Liver (tissue), 9 donors: ENCODE data around the gene FEM1C. TPM values are rescaled to one million over a fixed set of nuclear protein-coding genes. Genes with fewer than 3 reads are reported as not detected.
A peak's percentile ranks its signal among the peaks of the same experiment; 100 is the strongest.

Source experiments
- DNase-seq: peaks from one replicate; pipeline ENCODE4 v3.0.0-alpha.2; 2017; ENCODE audit warnings: low spot score
- H3K27ac ChIP-seq, 2 donors: one replicate each; pipeline ENCODE4 v1.7.0; 2013; ENCODE audit warnings: inconsistent platforms in 2 of 2, low read length in 2 of 2, control low read depth in 1 of 2, low read depth in 1 of 2, mild to moderate bottlenecking in 1 of 2
- H3K27me3 ChIP-seq, 4 donors: one replicate each; pipeline versions ENCODE4 v1.6.1 to v1.7.0; 2013; ENCODE audit warnings: low read length in 3 of 4, inconsistent platforms in 1 of 4, mild to moderate bottlenecking in 1 of 4, moderate library complexity in 1 of 4; ENCODE audit not compliant: control insufficient read depth in 4 of 4, insufficient read depth in 4 of 4
- H3K36me3 ChIP-seq, 4 donors: one replicate each; pipeline versions ENCODE4 v1.6.1 to v1.7.0; 2013; ENCODE audit warnings: low read length in 3 of 4, mild to moderate bottlenecking in 3 of 4, low read depth in 1 of 4, moderate library complexity in 1 of 4; ENCODE audit not compliant: control insufficient read depth in 4 of 4, insufficient read depth in 3 of 4
- H3K4me1 ChIP-seq, 4 donors: one replicate each; pipeline versions ENCODE4 v1.6.1 to v1.7.0; 2013; ENCODE audit warnings: low read length in 3 of 4, mild to moderate bottlenecking in 3 of 4, moderate library complexity in 1 of 4; ENCODE audit not compliant: control insufficient read depth in 4 of 4, insufficient read depth in 4 of 4
- H3K4me3 ChIP-seq, 3 donors: one replicate each; pipeline versions ENCODE4 v1.6.1 to v1.7.0; 2013; ENCODE audit warnings: low read length in 3 of 3, control low read depth in 1 of 3, low read depth in 1 of 3, mild to moderate bottlenecking in 1 of 3
- H3K9ac ChIP-seq, 2 donors: one replicate each; pipeline ENCODE4 v1.7.0; 2013; ENCODE audit warnings: low read length in 2 of 2, mild to moderate bottlenecking in 2 of 2, moderate library complexity in 2 of 2, control low read depth in 1 of 2, low read depth in 1 of 2
- H3K9me3 ChIP-seq, 4 donors: one replicate each; pipeline versions ENCODE4 v1.6.1 to v1.7.0; 2013; ENCODE audit warnings: low read length in 3 of 4; ENCODE audit not compliant: control insufficient read depth in 4 of 4
- CTCF ChIP-seq: fragments of 150-350 bp; IDR thresholded peaks from 2 replicates; pipeline ENCODE4 v1.5.1; 2017; ENCODE audit warnings: improper control_type of control experiment, low read depth, low read length; ENCODE audit not compliant: missing input control
- EGR1 ChIP-seq, 2 donors: IDR thresholded peaks; 2 replicates each; pipeline ENCODE4 v1.6.1; 2016 to 2018; ENCODE audit warnings: antibody characterized with exemption in 2 of 2, low read depth in 2 of 2
- FOXA1 ChIP-seq: IDR thresholded peaks from 2 replicates; pipeline ENCODE4 v1.6.1; 2016; ENCODE audit warnings: antibody characterized with exemption
- FOXA2 ChIP-seq: IDR thresholded peaks from 2 replicates; pipeline ENCODE4 v1.6.1; 2016; ENCODE audit warnings: antibody characterized with exemption
- GABPA ChIP-seq, 2 donors: IDR thresholded peaks in 1 of 2; conservative IDR thresholded peaks in 1 of 2; 2 replicates each; pipeline ENCODE4 v1.6.1; 2016; ENCODE audit warnings: antibody characterized with exemption in 2 of 2, mild to moderate bottlenecking in 1 of 2, moderate library complexity in 1 of 2
- HNF4A ChIP-seq, 2 donors: conservative IDR thresholded peaks; 2 replicates each; pipeline ENCODE4 v1.6.1; 2016; ENCODE audit warnings: antibody characterized with exemption in 2 of 2, mild to moderate bottlenecking in 2 of 2
- HNF4G ChIP-seq: IDR thresholded peaks from 2 replicates; pipeline ENCODE4 v1.6.1; 2016; ENCODE audit warnings: antibody characterized with exemption
- JUND ChIP-seq, 2 donors: IDR thresholded peaks; 2 replicates each; pipeline ENCODE4 v1.6.1; 2016; ENCODE audit warnings: antibody characterized with exemption in 2 of 2
- MAX ChIP-seq: IDR thresholded peaks from 2 replicates; pipeline ENCODE4 v1.6.1; 2016; ENCODE audit warnings: antibody characterized with exemption
- NR2F2 ChIP-seq: IDR thresholded peaks from 2 replicates; pipeline ENCODE4 v1.6.1; 2016; ENCODE audit warnings: antibody characterized with exemption
- RAD21 ChIP-seq, 2 donors: IDR thresholded peaks; 2 replicates each; pipeline ENCODE4 v1.6.1; 2016; ENCODE audit warnings: antibody characterized with exemption in 2 of 2, mild to moderate bottlenecking in 2 of 2
- REST ChIP-seq: IDR thresholded peaks from 2 replicates; pipeline ENCODE4 v1.6.1; 2016; ENCODE audit warnings: antibody characterized with exemption, mild to moderate bottlenecking
- RXRA ChIP-seq, 2 donors: IDR thresholded peaks; 2 replicates each; pipeline ENCODE4 v1.6.1; 2017 to 2018; ENCODE audit warnings: antibody characterized with exemption in 2 of 2, mild to moderate bottlenecking in 1 of 2
- SP1 ChIP-seq: IDR thresholded peaks from 2 replicates; pipeline ENCODE4 v1.6.1; 2018; ENCODE audit warnings: antibody characterized with exemption, mild to moderate bottlenecking
- TAF1 ChIP-seq: conservative IDR thresholded peaks from 2 replicates; pipeline ENCODE4 v1.6.1; 2016; ENCODE audit warnings: antibody characterized with exemption, mild to moderate bottlenecking
- YY1 ChIP-seq: IDR thresholded peaks from 2 replicates; pipeline ENCODE4 v1.6.1; 2016; ENCODE audit warnings: antibody characterized with exemption, mild to moderate bottlenecking
- ZBTB33 ChIP-seq: IDR thresholded peaks from 2 replicates; pipeline ENCODE4 v1.6.1; 2016; ENCODE audit warnings: antibody characterized with exemption
- WGBS: extraction: QIAGEN DNeasy Blood & Tissue Kit; methylation state at CpG from one replicate; pipeline ENCODE4 v1.1.7; 2013; 5-methylcytosine and 5-hydroxymethylcytosine counted together
- polyA plus RNA-seq, 2 donors: library from polyadenylated mRNA; stranded (reverse) in 1 of 2; unstranded in 1 of 2; fragments of 200-250 nt in 1 of 2; fragments of >200 nt in 1 of 2; fragmentation: Nextera tagmentation in 1 of 2; extraction: Ambion mirVana in 1 of 2; gene quantifications; one replicate each; pipeline versions ENCODE4 v1.2.1 to v1.2.3, GENCODE V29; 2013 to 2015
- total RNA-seq, 2 donors: library from RNA; depleted of rRNA; stranded (reverse); fragments of >200 nt; gene quantifications; one replicate each; pipeline ENCODE4 v1.2.3, GENCODE V29; 2014
- donor health status: healthy.
- donor health status: healthy.
- donor health status: healthy.
- donor health status: healthy.
- donor health status: healthy.

FEM1C gene
- total and polyA plus RNA-seq, 4 donors: 3.4 to 14.3 (median 8.8) TPM

- WGBS: 96% methylated on average over 9 of the region's 9 CpGs
- TF ChIP-seq SP1: no peak
- no peak for TF ChIP-seq YY1
- no peak for TF ChIP-seq CTCF
- no peak for TF ChIP-seq NR2F2
- TF ChIP-seq HNF4A (conservative IDR thresholded peaks at IDR 0.05): no peak
- TF ChIP-seq TAF1: no peak
- no peak for TF ChIP-seq RXRA (IDR thresholded peaks at IDR 0.05)
- TF ChIP-seq FOXA2: no peak
- no peak for TF ChIP-seq GABPA (IDR thresholded peaks at IDR 0.05 in 1 of 2, conservative IDR thresholded peaks at IDR 0.05 in 1 of 2)
- no peak for TF ChIP-seq FOXA1
- no peak for TF ChIP-seq HNF4G
- TF ChIP-seq EGR1 (IDR thresholded peaks at IDR 0.05; ENCODE audit: low read depth in 2 of 2): no peak
- TF ChIP-seq REST: no peak
- TF ChIP-seq MAX: no peak
- no peak for TF ChIP-seq ZBTB33
- Histone ChIP-seq H3K4me1 (peaks cover 0 to 20% (median 11%) of the 10 kb centered on the region in 4 donors), H3K9me3 (no peaks in the 10 kb centered on the region), H3K36me3 (no peaks in the 10 kb centered on the region), H3K9ac (peak overlapping the region; percentile 28 to 94), H3K27ac (peak overlapping the region; percentile 62 to 76), H3K4me3 (peak overlapping the region in 2 of 3 donors; percentile 37 to 41), H3K27me3 (no peaks in the 10 kb centered on the region)
- DNase-seq: no peak
Observed at GRCh38 chr5:115545351-115545882, 842 bp upstream of the FEM1C start.

- Histone ChIP-seq H3K4me3 (peak overlapping the region; percentile 83 to 94 (median 84)), H3K9me3 (no peaks in the 10 kb centered on the region), H3K36me3 (peaks cover 0 to 2% (median under 1%) of the 10 kb centered on the region in 4 donors), H3K27me3 (no peaks in the 10 kb centered on the region), H3K9ac (peak overlapping the region; percentile 98), H3K4me1 (peaks cover 4 to 34% (median 23%) of the 10 kb centered on the region in 4 donors), H3K27ac (peak overlapping the region; percentile 100)
- under 1% methylated on average over 20 of the region's 20 CpGs for WGBS
- DNase-seq: no peak
- no peak for TF ChIP-seq HNF4G
- TF ChIP-seq HNF4A (conservative IDR thresholded peaks at IDR 0.05): no peak
- no peak for TF ChIP-seq JUND (IDR thresholded peaks at IDR 0.05)
- TF ChIP-seq FOXA1: no peak
- TF ChIP-seq EGR1 (IDR thresholded peaks at IDR 0.05; ENCODE audit: low read depth in 2 of 2): no peak
- TF ChIP-seq REST: no peak
- no peak for TF ChIP-seq TAF1
- no peak for TF ChIP-seq RAD21 (IDR thresholded peaks at IDR 0.05)
- TF ChIP-seq CTCF: no peak
- TF ChIP-seq NR2F2: no peak
- no peak for TF ChIP-seq FOXA2
- no peak for TF ChIP-seq MAX
- TF ChIP-seq SP1: no peak
Observed at GRCh38 chr5:115544043-115544435, 536 bp downstream of the FEM1C start.
